ENCODE measurements around the gene PDZD2. TPM values are rescaled to one million over a fixed set of nuclear protein-coding genes. Genes with fewer than 3 reads are reported as not detected.

Gene PDZD2
- total RNA-seq, 1 experiment from 2014 or later: 23.0 TPM

- TF ChIP-seq, protein P1, sequence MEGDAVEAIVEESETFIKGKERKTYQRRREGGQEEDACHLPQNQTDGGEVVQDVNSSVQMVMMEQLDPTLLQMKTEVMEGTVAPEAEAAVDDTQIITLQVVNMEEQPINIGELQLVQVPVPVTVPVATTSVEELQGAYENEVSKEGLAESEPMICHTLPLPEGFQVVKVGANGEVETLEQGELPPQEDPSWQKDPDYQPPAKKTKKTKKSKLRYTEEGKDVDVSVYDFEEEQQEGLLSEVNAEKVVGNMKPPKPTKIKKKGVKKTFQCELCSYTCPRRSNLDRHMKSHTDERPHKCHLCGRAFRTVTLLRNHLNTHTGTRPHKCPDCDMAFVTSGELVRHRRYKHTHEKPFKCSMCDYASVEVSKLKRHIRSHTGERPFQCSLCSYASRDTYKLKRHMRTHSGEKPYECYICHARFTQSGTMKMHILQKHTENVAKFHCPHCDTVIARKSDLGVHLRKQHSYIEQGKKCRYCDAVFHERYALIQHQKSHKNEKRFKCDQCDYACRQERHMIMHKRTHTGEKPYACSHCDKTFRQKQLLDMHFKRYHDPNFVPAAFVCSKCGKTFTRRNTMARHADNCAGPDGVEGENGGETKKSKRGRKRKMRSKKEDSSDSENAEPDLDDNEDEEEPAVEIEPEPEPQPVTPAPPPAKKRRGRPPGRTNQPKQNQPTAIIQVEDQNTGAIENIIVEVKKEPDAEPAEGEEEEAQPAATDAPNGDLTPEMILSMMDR (IDR thresholded peaks at IDR 0.05; ENCODE audit: unreplicated experiment): no peak
- H3K27ac Mint-ChIP-seq (ENCODE audit: low read depth, unreplicated experiment): no peak overlapping the region
- POLR2A ChIA-PET: interaction anchor here (0.8 kb wide), 1 partner anchor 41 kb away, joined by 3 read pairs; no protein-coding TSS in a partner anchor
- H3K4me1 Mint-ChIP-seq (ENCODE audit: insufficient read depth, unreplicated experiment): peaks cover 35% of the 10 kb centered on the region
- no peak for DNase-seq (ENCODE audit: unreplicated experiment)
- CTCF ChIA-PET: interaction anchor here (1.4 kb wide), 1 partner anchor 132 kb away, joined by 7 read pairs; no protein-coding TSS in a partner anchor
- H3K36me3 Mint-ChIP-seq (ENCODE audit: insufficient read depth, unreplicated experiment): peaks cover 15% of the 10 kb centered on the region
- no peaks in the 10 kb centered on the region for H3K9me3 Mint-ChIP-seq (ENCODE audit: unreplicated experiment)
- BruUV-seq (replicated peaks): no TSS peak
- no peaks in the 10 kb centered on the region for H3K27me3 Mint-ChIP-seq (ENCODE audit: insufficient read depth, unreplicated experiment)
- intact Hi-C loops (cut with micrococcal nuclease): no loop called here
- H3K4me3 Mint-ChIP-seq (ENCODE audit: unreplicated experiment): no peak overlapping the region
Measured at GRCh38 chr5:31944684-31945445, 305.9 kb downstream of the PDZD2 start.

DNA sequence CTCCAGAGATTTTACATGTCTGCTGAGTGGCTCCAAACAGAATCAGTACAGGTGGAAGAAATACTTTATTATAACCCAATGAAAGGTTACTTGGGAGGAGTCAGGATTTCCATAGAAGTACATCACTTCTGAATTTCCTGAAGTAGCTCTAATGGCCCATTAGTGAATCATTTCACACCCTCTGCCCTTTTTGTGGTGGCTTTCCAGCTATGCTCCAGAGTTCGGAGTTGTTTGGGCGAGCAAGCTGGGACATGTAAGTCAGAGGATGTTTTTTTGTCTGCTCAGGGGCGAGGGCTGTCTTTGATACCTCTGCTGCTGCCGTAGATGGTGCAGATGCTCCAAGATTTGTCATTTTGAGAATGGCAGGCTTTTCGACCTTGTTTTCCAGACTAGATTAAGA is 309.1 kb downstream of the PDZD2 start:
- POLR2A ChIA-PET: interaction anchor here (0.6 to 4.9 kb wide), 12 partner anchors 11 to 94 kb away, joined by 3 to 84 read pairs (median 4); no protein-coding TSS in a partner anchor
- Mint-ChIP-seq H3K4me1 (ENCODE audit: insufficient read depth, unreplicated experiment) (peaks cover 20% of the 10 kb centered on the region), H3K9me3 (ENCODE audit: unreplicated experiment) (no peaks in the 10 kb centered on the region), H3K27me3 (ENCODE audit: insufficient read depth, unreplicated experiment) (no peaks in the 10 kb centered on the region), H3K4me3 (ENCODE audit: unreplicated experiment) (peak overlapping the region; percentile 38), H3K36me3 (ENCODE audit: insufficient read depth, unreplicated experiment) (peaks cover 18% of the 10 kb centered on the region), H3K27ac (ENCODE audit: low read depth, unreplicated experiment) (peak overlapping the region; percentile 91)
- CTCF ChIA-PET: interaction anchor here (0.6 to 2.5 kb wide), 13 partner anchors 9 to 162 kb away, joined by 3 to 12 read pairs (median 4); no protein-coding TSS in a partner anchor
- TF ChIP-seq, protein P1 (IDR thresholded peaks at IDR 0.05; ENCODE audit: unreplicated experiment): no peak
- intact Hi-C loops (cut with micrococcal nuclease): no loop called here
- peak; percentile 83 for DNase-seq (ENCODE audit: unreplicated experiment)
- no TSS peak for BruUV-seq (replicated peaks)

DNA sequence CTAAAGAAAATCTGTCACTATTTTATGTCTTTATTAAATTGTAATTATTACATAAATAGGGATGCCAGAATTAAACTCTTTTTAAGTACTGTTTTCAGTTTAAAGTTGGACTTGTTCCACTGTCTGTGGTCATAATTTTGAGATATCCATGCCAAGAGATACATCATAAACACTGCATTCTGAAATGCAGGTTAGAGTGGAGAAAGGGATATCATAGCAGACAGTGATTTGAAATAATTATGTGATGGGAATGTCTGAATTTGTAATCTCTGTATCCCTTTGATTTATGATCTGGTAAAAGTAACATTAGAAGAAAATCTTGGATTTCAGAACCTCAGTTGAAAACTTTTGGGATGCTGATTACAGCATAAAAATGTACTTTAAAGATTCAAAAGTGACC is 313.1 kb downstream of the PDZD2 start:
- intact Hi-C loops (cut with micrococcal nuclease): no loop called here
- Mint-ChIP-seq H3K36me3 (ENCODE audit: insufficient read depth, unreplicated experiment) (peaks cover 11% of the 10 kb centered on the region), H3K4me1 (ENCODE audit: insufficient read depth, unreplicated experiment) (peaks cover 20% of the 10 kb centered on the region), H3K4me3 (ENCODE audit: unreplicated experiment) (no peak overlapping the region), H3K9me3 (ENCODE audit: unreplicated experiment) (no peaks in the 10 kb centered on the region), H3K27me3 (ENCODE audit: insufficient read depth, unreplicated experiment) (no peaks in the 10 kb centered on the region), H3K27ac (ENCODE audit: low read depth, unreplicated experiment) (peak overlapping the region; percentile 31)
- ChIA-PET POLR2A (interaction anchor here (1.5 kb wide), 1 partner anchor 16 kb away, joined by 7 read pairs; no protein-coding TSS in a partner anchor), CTCF (no interaction called here)
- TF ChIP-seq, protein P1 (IDR thresholded peaks at IDR 0.05; ENCODE audit: unreplicated experiment): no peak
- DNase-seq (ENCODE audit: unreplicated experiment): no peak
- no TSS peak for BruUV-seq (replicated peaks)

DNA sequence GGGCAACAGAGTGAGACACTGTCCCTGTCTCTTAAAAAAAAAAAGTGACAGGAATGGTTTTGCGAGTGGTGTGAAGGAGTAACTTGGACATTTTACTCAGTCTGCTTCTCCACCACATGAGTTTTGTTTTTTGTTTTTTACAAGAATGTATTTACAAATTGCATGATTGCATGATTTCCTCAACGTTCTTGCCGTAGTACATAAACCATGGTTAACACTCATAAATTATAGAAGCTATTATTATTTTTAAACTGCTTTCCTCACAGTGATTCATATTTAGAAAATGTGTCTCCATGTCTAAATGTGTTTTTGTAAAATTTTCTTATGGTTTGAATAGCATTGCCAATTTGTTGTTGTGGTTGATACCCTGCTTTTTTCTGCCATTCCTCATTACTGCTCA is 315.2 kb downstream of the PDZD2 start:
- H3K27me3 Mint-ChIP-seq (ENCODE audit: insufficient read depth, unreplicated experiment): no peaks in the 10 kb centered on the region
- POLR2A ChIA-PET: interaction anchor here (1.4 kb wide), 1 partner anchor 91 kb away, joined by 3 read pairs; no protein-coding TSS in a partner anchor
- TF ChIP-seq, protein P1 (IDR thresholded peaks at IDR 0.05; ENCODE audit: unreplicated experiment): no peak
- DNase-seq (ENCODE audit: unreplicated experiment): no peak
- no TSS peak for BruUV-seq (replicated peaks)
- no peak overlapping the region for H3K27ac Mint-ChIP-seq (ENCODE audit: low read depth, unreplicated experiment)
- peaks cover 5% of the 10 kb centered on the region for H3K4me1 Mint-ChIP-seq (ENCODE audit: insufficient read depth, unreplicated experiment)
- peaks cover 12% of the 10 kb centered on the region for H3K36me3 Mint-ChIP-seq (ENCODE audit: insufficient read depth, unreplicated experiment)
- no peak overlapping the region for H3K4me3 Mint-ChIP-seq (ENCODE audit: unreplicated experiment)
- H3K9me3 Mint-ChIP-seq (ENCODE audit: unreplicated experiment): no peaks in the 10 kb centered on the region
- intact Hi-C loops (cut with micrococcal nuclease): no loop called here
- CTCF ChIA-PET: interaction anchor here (0.8 kb wide), 1 partner anchor 316 kb away, joined by 3 read pairs; no protein-coding TSS in a partner anchor
